ENCODE measurements around the gene SLC12A5.

GRCh38 chr20:46014517-46015396 is 14.3 kb upstream of the SLC12A5 start:
- no peak for TF ChIP-seq EZH2 (IDR thresholded peaks at IDR 0.05; ENCODE audit: low read depth)
- TF ChIP-seq CTCF (conservative IDR thresholded peaks at IDR 0.05) = no peak
